Activated CD4-positive, alpha-beta T cell treated with anti-CD3 and anti-CD28 coated beads for 4 hours (primary cell): ENCODE measurements around the gene TAS2R60.
"Not testable (repeated sequence)": the region's sequence is repeated elsewhere in the genome, so short reads cannot be mapped to it uniquely, and the experiment has no call there.

Experiments
- DNase-seq, 2 donors: peaks; one replicate each; pipeline ENCODE4 v3.0.0-alpha.2; 2020

The TAS2R60 gene

DNA sequence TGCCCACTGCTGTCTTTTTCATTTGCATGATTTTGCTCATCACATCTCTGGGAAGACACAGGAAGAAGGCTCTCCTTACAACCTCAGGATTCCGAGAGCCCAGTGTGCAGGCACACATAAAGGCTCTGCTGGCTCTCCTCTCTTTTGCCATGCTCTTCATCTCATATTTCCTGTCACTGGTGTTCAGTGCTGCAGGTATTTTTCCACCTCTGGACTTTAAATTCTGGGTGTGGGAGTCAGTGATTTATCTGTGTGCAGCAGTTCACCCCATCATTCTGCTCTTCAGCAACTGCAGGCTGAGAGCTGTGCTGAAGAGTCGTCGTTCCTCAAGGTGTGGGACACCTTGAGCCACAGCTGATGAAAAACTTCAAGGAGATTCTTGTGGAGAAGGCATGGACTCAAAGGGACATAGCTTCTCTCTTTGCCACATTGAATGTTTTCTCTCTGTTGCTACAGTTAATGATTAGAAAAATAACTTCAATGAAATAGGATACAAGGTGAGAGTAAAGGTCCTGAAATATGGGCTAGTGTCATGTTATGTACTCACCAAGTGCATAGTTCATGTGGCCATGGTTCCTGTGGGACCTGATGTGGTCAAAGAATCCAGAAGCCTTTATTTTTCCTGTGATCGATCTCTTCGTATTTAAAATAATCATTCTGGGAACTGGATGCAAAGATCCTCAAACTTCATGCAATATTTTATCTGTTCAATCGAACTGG is 970 bp downstream of the TAS2R60 start:
- DNase-seq, result no peak

DNA sequence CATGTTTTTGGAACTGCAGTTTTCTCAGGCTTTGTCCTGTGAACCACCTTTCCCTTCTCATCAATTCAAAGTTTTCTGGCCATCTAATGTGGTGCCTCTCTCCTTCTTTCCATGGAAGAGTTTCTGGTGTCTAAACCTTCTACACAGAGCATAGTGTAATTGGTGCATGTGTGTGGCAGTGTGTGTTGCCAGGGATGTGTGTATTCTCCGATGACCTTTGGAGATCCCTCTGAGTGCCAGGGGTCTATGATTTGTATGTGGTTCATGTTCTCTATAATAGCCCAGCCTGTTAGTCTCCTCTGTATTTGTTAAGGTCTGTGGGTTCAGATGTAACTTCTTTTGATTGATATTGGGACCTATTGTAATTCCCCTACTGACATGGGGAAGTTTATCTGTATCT is 1.5 kb downstream of the TAS2R60 start:
- no peak for DNase-seq

- DNase-seq, result no peak
Measured at GRCh38 chr7:143447466-143447865, 4.2 kb downstream of the TAS2R60 start.

GRCh38 chr7:143448429-143448828 is 5.2 kb downstream of the TAS2R60 start:
- DNase-seq, result no peak

DNA sequence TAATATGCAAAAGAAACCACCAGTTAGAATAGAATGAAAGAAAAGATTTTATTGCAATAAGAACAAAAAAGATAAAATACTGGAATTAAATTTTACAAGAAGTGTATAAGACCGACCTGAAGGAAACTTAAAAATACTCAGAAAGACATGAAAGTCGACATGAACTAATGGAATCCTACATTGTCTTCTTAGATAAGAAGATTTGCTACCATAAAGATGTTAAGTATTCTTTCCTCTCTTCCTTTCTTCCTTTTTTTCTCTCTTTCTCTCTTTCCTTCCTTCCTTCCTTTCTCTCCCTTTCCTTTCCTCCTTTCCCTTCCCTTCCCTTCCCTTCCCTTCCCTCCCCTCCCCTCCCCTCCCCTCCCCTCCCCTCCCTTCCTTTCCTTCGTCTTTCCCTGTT is 6.5 kb downstream of the TAS2R60 start:
- DNase-seq, result no peak

DNA sequence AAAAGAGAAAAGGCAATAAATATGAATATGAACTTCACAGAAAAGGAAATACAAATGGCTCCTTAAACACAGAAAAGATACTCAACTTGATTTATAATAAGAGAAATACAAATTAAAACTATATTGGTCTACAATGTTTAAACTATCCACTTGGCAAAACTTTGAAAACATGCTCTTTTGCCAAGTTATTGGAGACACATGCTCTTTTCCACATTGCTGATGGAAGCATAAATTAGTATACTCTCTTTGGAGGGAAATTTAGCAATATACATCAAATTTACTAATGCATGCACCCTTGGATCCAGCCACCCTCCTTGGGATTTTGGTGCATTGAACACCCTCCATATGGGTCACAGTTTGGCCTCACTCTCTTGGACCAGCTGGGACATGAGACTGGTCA is 7.9 kb downstream of the TAS2R60 start:
- DNase-seq, result no peak

- no peak for DNase-seq
Measured at GRCh38 chr7:143451746-143452145, 8.5 kb downstream of the TAS2R60 start.

GRCh38 chr7:143452495-143452894 is 9.2 kb downstream of the TAS2R60 start:
- no peak for DNase-seq

DNA sequence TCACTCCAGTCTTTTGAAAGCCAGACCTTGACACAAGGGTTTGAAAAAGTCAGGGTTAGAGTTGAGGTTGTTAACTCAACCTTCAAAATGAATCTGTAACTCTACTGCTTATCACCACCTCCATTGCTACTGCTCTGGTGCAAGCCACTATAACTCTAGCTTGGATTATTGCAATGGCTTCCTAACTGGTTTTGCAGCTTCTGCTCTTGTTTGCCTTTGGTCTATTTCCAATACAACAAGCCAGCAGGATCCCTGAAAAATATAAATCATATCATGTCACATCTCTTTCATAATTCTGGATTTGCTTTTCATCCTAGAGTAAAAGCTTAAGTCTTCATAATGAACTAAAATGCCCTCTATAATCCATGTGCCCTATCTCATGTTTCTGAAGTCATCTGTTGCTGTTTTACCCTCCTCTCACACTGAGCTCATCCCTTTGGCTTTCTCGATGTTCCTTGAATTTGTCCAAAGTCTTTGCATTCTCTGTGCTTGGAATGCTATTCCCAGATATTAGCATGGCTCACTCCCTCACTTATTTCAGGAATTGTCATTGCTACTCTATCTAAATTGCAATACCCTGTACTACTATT is 10.9 kb downstream of the TAS2R60 start:
- no peak for DNase-seq

DNA sequence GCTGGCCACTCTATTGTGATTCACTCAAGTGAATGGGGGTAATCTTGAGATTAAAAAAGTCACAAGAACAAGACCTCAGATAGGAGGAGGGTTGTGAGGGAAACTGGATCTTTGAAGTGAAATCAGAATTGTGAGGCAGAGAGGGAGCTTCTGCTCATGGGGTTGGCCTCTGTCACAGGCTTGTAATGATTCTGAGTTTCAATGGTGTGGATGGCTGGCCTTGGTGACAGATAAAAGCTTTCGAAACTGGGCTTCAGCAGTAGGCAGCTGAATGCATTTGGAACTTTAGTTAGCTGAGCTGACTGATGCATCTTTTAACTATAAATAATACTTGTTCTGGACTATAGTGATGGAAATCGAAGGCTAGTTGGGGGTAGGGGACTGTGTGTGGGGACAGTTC is 12.2 kb downstream of the TAS2R60 start:
- DNase-seq, result no peak

DNA sequence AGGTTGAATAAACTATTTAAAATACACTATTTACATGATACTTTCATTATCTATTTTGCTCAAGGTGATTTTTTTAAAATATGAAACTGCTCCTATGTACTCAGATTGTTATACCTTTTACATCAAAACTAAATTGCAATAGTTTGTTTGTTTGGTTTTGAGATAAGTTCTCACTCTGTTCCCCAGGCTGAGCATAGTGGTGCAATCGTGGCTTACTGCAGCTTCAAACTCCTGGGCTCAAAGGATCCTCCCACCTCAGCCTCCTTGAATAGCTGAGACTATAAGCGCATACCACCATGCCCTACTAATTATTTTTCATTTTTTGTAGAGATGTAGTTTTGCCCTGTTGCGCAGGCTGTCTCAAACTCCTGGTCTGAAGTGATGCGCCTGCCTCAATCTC is 12.7 kb downstream of the TAS2R60 start:
- DNase-seq, result no peak

DNA sequence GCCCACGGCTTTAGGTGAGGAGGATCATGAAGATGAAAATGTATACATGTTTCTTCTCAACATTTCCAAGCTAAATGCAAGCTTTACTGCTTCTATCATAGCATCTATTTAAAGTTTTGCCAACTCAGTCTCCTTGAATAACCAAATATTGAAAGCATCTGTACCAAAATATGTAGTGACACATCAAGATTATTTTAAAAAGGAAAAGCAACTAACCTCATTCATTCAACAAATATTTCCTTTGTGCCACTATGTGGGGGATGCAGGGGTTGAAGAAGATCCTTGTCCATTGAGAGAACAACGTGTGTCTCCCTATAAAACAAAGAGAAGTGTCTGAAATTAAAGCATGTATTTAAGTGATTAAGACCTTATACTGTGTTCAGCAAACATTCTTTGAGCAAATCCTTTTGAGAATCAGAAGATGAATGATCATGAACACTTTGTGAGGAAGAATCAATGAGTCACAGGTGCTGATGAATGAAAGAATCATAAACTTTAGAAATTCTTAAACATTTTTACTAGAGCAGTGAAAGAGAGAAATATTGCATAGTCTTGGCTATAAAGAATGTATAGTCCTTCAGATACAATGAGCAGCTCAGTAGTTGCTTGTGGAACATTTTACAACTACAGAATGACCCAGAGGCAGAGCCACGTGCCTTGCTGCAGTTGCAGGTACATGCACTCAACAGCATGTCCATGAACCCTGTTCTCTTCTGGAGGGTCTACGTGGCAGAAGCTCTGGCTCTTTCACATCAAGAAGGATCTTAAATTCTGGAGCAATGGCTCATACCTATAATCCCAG is 13.9 kb downstream of the TAS2R60 start:
- DNase-seq, result no peak

GRCh38 chr7:143458263-143458662 is 15.0 kb downstream of the TAS2R60 start:
- no peak for DNase-seq

GRCh38 chr7:143458681-143459080 is 15.4 kb downstream of the TAS2R60 start:
- DNase-seq, result no peak

DNA sequence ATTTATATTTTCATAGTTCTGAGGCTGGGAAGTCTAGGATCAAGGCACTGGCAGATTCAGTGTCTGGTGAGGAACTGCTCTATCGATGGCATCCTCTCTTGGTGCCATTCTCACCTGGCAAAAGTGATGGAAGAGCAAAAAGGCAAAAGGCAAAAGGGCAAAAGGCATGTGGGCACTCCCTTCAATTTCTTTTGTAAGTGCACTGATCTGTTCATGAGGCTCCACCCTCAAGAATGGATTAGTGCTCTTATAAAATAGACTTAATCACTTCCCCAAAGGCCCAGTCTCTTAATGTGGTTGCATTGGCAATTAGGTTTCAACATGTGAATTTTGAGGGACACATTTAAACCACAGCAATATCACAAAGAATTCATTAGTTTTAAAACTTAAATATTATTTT is 16.1 kb downstream of the TAS2R60 start:
- DNase-seq, result no peak

- DNase-seq, result no peak
Measured at GRCh38 chr7:143460271-143460979, 17.2 kb downstream of the TAS2R60 start.

DNA sequence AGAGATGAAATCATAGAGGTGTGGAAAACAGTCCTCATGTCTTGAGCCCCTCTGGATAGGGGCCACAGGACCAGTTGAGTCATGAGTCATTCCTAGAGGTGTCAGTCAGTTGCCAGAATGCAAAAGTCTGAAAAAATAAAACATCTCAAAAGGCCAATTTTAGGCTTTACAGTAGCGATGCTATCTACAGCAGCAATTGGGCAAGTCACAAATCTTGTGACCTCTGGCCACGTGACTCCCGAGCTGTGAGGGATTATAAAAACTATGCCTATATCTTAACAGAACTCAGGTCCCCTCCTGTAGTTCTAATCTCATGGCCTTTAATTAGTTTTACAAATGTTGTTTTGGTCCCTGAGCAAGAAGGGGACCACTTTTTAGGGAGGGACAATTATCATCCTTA is 18.8 kb downstream of the TAS2R60 start:
- DNase-seq, result no peak

- DNase-seq, result no peak
Measured at GRCh38 chr7:143463556-143463955, 20.3 kb downstream of the TAS2R60 start.

- DNase-seq, result no peak
Measured at GRCh38 chr7:143463957-143464356, 20.7 kb downstream of the TAS2R60 start.

DNA sequence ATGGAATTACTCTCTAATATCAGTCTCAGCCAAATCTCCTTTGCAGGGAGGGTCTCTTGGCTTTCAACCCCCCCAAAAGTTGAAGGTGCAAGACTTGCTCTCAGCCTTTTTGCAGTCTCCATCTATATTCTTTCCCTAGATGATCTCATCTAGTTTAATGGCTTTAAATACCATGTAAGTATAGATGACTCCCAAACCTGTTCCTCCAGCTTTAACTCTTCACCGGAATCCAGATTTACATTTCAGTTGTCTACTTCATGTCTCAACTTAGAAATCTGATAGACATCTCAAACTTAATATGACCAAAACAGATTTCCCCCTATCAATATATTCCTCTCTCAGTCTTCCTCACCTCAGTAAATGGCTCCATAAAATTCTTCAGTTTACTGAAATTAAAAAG is 24.5 kb downstream of the TAS2R60 start:
- no peak for DNase-seq

GRCh38 chr7:143472071-143472689 is 28.9 kb downstream of the TAS2R60 start:
- not testable (repeated sequence) for DNase-seq

DNA sequence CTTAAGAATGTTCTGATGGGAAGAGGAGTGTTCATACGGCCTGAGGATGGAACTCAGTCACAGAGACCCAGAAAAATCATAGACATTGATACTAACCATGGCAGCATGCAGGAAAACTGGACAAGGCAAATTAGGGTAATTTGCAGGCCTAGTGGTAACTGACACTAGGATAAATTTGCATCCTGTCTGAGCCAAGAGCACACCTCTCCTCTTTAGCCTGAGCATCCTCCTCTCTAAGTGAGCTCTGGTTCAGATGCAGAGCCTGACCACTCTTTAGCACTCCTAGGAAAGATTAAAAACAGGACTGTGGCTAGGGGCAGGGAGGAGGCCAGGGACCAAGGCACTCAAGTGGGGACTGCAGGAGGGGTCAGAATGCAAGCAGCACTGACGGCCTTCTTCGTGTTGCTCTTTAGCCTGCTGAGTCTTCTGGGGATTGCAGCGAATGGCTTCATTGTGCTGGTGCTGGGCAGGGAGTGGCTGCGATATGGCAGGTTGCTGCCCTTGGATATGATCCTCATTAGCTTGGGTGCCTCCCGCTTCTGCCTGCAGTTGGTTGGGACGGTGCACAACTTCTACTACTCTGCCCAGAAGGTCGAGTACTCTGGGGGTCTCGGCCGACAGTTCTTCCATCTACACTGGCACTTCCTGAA is 34.4 kb downstream of the TAS2R60 start, which contains the start of gene TAS2R41:
TAS2R41 (plus strand) TSS at position 373 of the 650 bp plus-strand sequence; CDS start at position 373, 0 bp downstream.
- DNase-seq, result no peak
